ENCODE measurements around the gene RPS19.

Gene RPS19

DNA sequence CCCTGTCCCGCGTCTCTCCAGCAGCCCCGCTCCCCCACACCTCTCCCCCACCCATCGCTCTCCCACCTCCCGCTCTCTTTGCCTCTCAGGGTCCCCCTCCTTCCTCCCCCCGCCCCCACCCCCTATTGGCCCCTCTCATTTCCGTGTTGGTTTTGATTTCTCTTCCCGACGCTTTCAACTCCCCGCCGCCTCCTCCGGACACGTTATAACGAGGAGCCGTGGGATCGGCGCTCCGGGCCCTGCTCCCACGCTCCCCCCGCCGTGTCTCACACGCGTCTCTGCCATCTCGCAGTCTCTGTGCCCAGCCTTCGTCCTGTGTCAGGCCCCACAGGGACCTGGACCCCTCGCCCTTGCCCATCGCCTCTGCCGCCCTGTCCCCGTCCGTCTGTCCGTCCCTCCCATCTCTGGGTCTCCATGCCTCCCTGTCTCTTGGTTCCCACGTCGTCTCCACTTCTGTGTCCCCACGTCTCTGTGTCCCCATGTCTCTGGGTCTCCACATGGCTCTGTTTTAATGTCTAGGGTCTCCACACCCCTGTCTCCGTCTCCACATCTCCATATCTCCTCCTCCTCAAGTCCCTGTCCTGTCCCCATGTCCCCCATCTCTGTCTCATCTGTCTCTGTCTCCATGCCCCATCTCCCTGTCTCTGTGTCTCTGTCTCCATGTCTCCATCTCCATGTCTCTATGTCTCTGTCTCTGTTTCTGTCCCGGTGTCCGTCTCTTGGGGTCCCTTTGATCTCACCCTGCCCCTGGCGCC is 55.1 kb downstream of the RPS19 start:
- Histone ChIP-seq H3K4me3 (ENCODE audit: severe bottlenecking) (no peak overlapping the region), H3K27me3 (ENCODE audit: insufficient read depth, poor library complexity, severe bottlenecking) (peaks cover 65% of the 10 kb centered on the region)

DNA sequence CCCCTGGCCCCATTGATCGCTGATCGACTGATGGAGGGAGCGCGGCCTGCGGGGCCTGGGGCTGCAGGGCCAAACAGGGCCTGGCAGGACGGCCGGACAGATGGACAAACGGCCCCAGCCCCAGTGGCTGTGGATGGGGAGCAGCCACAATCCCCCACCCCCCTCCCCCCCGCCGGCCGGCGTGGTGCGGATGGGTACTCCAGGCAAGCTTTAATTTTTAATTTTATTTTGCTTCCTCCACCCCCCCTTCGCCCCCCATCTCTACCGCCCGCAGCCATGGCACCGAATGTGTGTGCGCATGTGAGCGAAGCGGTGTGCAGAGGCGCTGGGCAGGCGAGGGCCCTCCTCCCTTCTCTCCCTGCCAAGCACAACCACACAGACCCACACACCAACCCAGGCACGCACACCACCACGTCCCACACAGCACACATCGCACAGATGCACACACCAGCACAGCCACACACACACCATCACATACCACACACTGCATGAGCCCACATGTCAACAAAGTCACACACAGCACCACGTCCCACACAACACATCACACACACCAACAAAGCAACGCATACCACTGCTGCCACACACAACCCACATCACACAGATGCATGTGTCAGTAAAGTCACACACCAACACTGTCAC is 55.8 kb downstream of the RPS19 start:
- Histone ChIP-seq H3K36me3 (ENCODE audit: low read depth) (no peaks in the 10 kb centered on the region), H3K4me1 (ENCODE audit: insufficient read depth, poor library complexity, severe bottlenecking) (no peaks in the 10 kb centered on the region), H3K27ac (ENCODE audit: poor library complexity, severe bottlenecking) (no peak overlapping the region), H3K27me3 (ENCODE audit: insufficient read depth, poor library complexity, severe bottlenecking) (peaks cover 62% of the 10 kb centered on the region), H3K9me3 (ENCODE audit: severe bottlenecking) (no peaks in the 10 kb centered on the region), H3K4me3 (ENCODE audit: severe bottlenecking) (no peak overlapping the region)
- ATAC-seq (ENCODE audit: low read depth): no peak
- TF ChIP-seq, protein P1, sequence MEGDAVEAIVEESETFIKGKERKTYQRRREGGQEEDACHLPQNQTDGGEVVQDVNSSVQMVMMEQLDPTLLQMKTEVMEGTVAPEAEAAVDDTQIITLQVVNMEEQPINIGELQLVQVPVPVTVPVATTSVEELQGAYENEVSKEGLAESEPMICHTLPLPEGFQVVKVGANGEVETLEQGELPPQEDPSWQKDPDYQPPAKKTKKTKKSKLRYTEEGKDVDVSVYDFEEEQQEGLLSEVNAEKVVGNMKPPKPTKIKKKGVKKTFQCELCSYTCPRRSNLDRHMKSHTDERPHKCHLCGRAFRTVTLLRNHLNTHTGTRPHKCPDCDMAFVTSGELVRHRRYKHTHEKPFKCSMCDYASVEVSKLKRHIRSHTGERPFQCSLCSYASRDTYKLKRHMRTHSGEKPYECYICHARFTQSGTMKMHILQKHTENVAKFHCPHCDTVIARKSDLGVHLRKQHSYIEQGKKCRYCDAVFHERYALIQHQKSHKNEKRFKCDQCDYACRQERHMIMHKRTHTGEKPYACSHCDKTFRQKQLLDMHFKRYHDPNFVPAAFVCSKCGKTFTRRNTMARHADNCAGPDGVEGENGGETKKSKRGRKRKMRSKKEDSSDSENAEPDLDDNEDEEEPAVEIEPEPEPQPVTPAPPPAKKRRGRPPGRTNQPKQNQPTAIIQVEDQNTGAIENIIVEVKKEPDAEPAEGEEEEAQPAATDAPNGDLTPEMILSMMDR (IDR thresholded peaks at IDR 0.05; ENCODE audit: poor library complexity, severe bottlenecking): no peak
- no peak for DNase-seq (ENCODE audit: low spot score)

More for the DNA sequence above, 55.1 kb downstream of the RPS19 start:
- TF ChIP-seq, protein P1 (IDR thresholded peaks at IDR 0.05; ENCODE audit: poor library complexity, severe bottlenecking): no peak
- H3K9me3 ChIP-seq (ENCODE audit: severe bottlenecking): no peaks in the 10 kb centered on the region
- no peak for ATAC-seq (ENCODE audit: low read depth)
- no peaks in the 10 kb centered on the region for H3K36me3 ChIP-seq (ENCODE audit: low read depth)
- no peak for DNase-seq (ENCODE audit: low spot score)
- H3K27ac ChIP-seq (ENCODE audit: poor library complexity, severe bottlenecking): no peak overlapping the region
- no peaks in the 10 kb centered on the region for H3K4me1 ChIP-seq (ENCODE audit: insufficient read depth, poor library complexity, severe bottlenecking)

DNA sequence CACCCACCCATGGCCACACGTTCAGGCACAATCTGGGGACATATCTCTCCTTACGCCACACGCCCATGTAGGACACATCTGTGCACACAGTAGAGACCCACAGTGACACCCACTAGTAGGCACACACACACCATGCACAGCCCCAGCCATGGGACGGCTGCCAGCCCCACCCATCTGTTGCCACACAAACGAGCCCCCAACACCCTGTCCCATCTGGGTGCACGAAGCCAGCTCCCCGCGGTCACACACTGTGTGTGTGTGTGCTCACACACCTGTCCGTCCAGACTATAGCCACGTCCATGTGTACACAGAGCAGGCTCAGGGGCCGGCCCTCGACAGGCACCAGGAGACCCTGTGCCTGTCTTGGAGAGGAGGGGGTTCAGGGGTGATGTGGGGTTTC is 57.6 kb downstream of the RPS19 start:
- H3K4me1 ChIP-seq (ENCODE audit: insufficient read depth, poor library complexity, severe bottlenecking): no peaks in the 10 kb centered on the region
- H3K4me3 ChIP-seq (ENCODE audit: severe bottlenecking): no peak overlapping the region
- no peaks in the 10 kb centered on the region for H3K9me3 ChIP-seq (ENCODE audit: severe bottlenecking)
- H3K36me3 ChIP-seq (ENCODE audit: low read depth): no peaks in the 10 kb centered on the region
- TF ChIP-seq, protein P1 (IDR thresholded peaks at IDR 0.05; ENCODE audit: poor library complexity, severe bottlenecking): no peak
- DNase-seq (ENCODE audit: low spot score) (no peak), ATAC-seq (ENCODE audit: low read depth) (no peak)
- no peak overlapping the region for H3K27ac ChIP-seq (ENCODE audit: poor library complexity, severe bottlenecking)
- peaks cover 62% of the 10 kb centered on the region for H3K27me3 ChIP-seq (ENCODE audit: insufficient read depth, poor library complexity, severe bottlenecking)

DNA sequence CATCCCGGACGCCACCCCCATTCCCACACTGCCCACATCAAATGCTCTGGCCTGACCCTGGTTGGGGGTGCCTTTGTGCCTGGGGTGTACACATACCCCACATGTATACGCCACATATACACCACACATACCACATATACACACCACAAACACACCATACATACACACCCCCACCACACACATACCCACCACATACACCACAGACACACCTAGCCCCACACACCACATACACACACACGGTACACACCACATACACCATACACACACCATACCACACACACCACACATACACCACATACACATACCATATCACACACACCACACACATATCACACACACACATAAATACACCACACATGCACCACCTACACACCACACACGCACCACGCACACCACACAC is 58.0 kb downstream of the RPS19 start:
- ATAC-seq (ENCODE audit: low read depth): no peak
- Histone ChIP-seq H3K9me3 (ENCODE audit: severe bottlenecking) (no peaks in the 10 kb centered on the region), H3K36me3 (ENCODE audit: low read depth) (no peaks in the 10 kb centered on the region), H3K27ac (ENCODE audit: poor library complexity, severe bottlenecking) (no peak overlapping the region), H3K27me3 (ENCODE audit: insufficient read depth, poor library complexity, severe bottlenecking) (peaks cover 62% of the 10 kb centered on the region), H3K4me1 (ENCODE audit: insufficient read depth, poor library complexity, severe bottlenecking) (no peaks in the 10 kb centered on the region), H3K4me3 (ENCODE audit: severe bottlenecking) (no peak overlapping the region)
- DNase-seq (ENCODE audit: low spot score): no peak
- TF ChIP-seq, protein P1 (IDR thresholded peaks at IDR 0.05; ENCODE audit: poor library complexity, severe bottlenecking): no peak

All from RWPE2 (cell line).